A673 (cell line): ENCODE results near the gene MAPRE3. TPM values are rescaled to one million over a fixed set of nuclear protein-coding genes. Genes with fewer than 3 reads are reported as not detected.
A peak's percentile ranks its signal among the peaks of the same experiment; 100 is the strongest.

Experiments
- BruUV-seq: library from RNA; stranded (reverse); fragments of 400-500 nt; replicated peaks from 2 replicates; lab custom pipeline; 2021; lab: Mats Ljungman, UMichigan
- CTCF ChIA-PET: fragments of 300-600 bp; sonication (Branson Sonifier 250); formaldehyde crosslinking; loops from one replicate; lab custom pipeline; 2022; ENCODE audit warnings: antibody characterized with exemption; lab: Charles Lee
- POLR2A ChIA-PET: fragments of 300-600 bp; sonication (Branson Sonifier 250); formaldehyde crosslinking; loops from one replicate; lab custom pipeline; 2022; ENCODE audit warnings: antibody characterized with exemption; ENCODE audit not compliant: low non-redundant PET; lab: Charles Lee
- DNase-seq: peaks from one replicate; pipeline ENCODE4 v3.0.0-alpha.2; 2015; ENCODE audit warnings: low spot score
- H3K27ac ChIP-seq: fragments of 200-600 bp; sonication (generic); 2 replicates; pipeline ENCODE4 v1.5.1; 2016; ENCODE audit warnings: mixed run types, low read depth, mild to moderate bottlenecking, mixed read lengths, antibody characterized with exemption, low read length; ENCODE audit not compliant: poor library complexity, severe bottlenecking
- H3K27me3 ChIP-seq: fragments of 200-600 bp; sonication (generic); replicated peaks from 2 replicates; pipeline ENCODE4 v1.6.1; 2017; ENCODE audit warnings: mixed run types, low read depth, mild to moderate bottlenecking, mixed read lengths, antibody characterized with exemption, low read length; ENCODE audit not compliant: insufficient read depth, poor library complexity
- H3K36me3 ChIP-seq: fragments of 200-600 bp; sonication (generic); 2 replicates; pipeline ENCODE4 v1.6.1; 2016; ENCODE audit warnings: mixed run types, mild to moderate bottlenecking, mixed read lengths, antibody characterized with exemption, low read length; ENCODE audit not compliant: insufficient read depth, poor library complexity, severe bottlenecking
- H3K4me1 ChIP-seq: fragments of 200-600 bp; sonication (generic); 2 replicates; pipeline ENCODE4 v1.6.1; 2017; ENCODE audit warnings: mixed run types, mild to moderate bottlenecking, mixed read lengths, antibody characterized with exemption, low read length; ENCODE audit not compliant: insufficient read depth, poor library complexity, severe bottlenecking
- H3K4me3 ChIP-seq: fragments of 200-600 bp; sonication (generic); 2 replicates; pipeline ENCODE4 v1.5.1; 2016; ENCODE audit warnings: low read depth, mixed run types, mild to moderate bottlenecking, mixed read lengths, low read length; ENCODE audit not compliant: poor library complexity, severe bottlenecking
- H3K9me3 ChIP-seq: fragments of 200-600 bp; sonication (generic); 2 replicates; pipeline ENCODE4 v1.6.1; 2016; ENCODE audit warnings: mixed run types, low read depth, mild to moderate bottlenecking, mixed read lengths, antibody characterized with exemption, low read length; ENCODE audit not compliant: poor library complexity, severe bottlenecking
- EZH2 ChIP-seq: fragments of 200-600 bp; sonication (generic); IDR thresholded peaks from 2 replicates; pipeline ENCODE4 v1.6.1; 2017; ENCODE audit warnings: borderline replicate concordance, low read depth, mild to moderate bottlenecking, mixed read lengths, antibody characterized with exemption, low read length; ENCODE audit not compliant: poor library complexity, severe bottlenecking
- intact Hi-C: fragments of 100-400 bp; cut with micrococcal nuclease; formaldehyde crosslinking; loops from one replicate; pipeline ENCODE4 v1.10.0; 2022; ENCODE audit not compliant: unreplicated experiment
- total RNA-seq: library from RNA; stranded (reverse); gene quantifications from 2 replicates; pipeline ENCODE4 v1.2.3, GENCODE V29; 2021
- TF ChIP-seq, protein P1 (sequence below): fragments of 300-800, 200-600 bp; sonication (generic); conservative IDR thresholded peaks from 2 replicates; pipeline ENCODE4 v1.5.1; 2017; ENCODE audit warnings: low read depth, mild to moderate bottlenecking, antibody characterized with exemption, low read length, moderate library complexity, mixed read lengths

MAPRE3 gene
- total RNA-seq, 1 experiment from 2014 or later = 8.4 TPM

- no peak for DNase-seq
- H3K27me3 ChIP-seq = no peaks in the 10 kb centered on the region
- intact Hi-C loops = no loop called here
- no peaks in the 10 kb centered on the region for H3K36me3 ChIP-seq
- CTCF ChIA-PET = no interaction called here
- H3K9me3 ChIP-seq = no peaks in the 10 kb centered on the region
- BruUV-seq = no TSS peak
- H3K4me1 ChIP-seq = peaks cover 4% of the 10 kb centered on the region
- H3K4me3 ChIP-seq = no peak overlapping the region
- POLR2A ChIA-PET = no interaction called here
- TF ChIP-seq, protein P1, sequence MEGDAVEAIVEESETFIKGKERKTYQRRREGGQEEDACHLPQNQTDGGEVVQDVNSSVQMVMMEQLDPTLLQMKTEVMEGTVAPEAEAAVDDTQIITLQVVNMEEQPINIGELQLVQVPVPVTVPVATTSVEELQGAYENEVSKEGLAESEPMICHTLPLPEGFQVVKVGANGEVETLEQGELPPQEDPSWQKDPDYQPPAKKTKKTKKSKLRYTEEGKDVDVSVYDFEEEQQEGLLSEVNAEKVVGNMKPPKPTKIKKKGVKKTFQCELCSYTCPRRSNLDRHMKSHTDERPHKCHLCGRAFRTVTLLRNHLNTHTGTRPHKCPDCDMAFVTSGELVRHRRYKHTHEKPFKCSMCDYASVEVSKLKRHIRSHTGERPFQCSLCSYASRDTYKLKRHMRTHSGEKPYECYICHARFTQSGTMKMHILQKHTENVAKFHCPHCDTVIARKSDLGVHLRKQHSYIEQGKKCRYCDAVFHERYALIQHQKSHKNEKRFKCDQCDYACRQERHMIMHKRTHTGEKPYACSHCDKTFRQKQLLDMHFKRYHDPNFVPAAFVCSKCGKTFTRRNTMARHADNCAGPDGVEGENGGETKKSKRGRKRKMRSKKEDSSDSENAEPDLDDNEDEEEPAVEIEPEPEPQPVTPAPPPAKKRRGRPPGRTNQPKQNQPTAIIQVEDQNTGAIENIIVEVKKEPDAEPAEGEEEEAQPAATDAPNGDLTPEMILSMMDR = no peak
- no peak for TF ChIP-seq EZH2
- no peak overlapping the region for H3K27ac ChIP-seq
Observed at GRCh38 chr2:26979741-26980140, 9.3 kb downstream of the MAPRE3 start.

- ChIA-PET CTCF (no interaction called here), POLR2A (no interaction called here)
- Histone ChIP-seq H3K27ac (no peak overlapping the region), H3K36me3 (no peaks in the 10 kb centered on the region), H3K9me3 (no peaks in the 10 kb centered on the region), H3K4me3 (no peak overlapping the region), H3K4me1 (peaks cover 4% of the 10 kb centered on the region), H3K27me3 (no peaks in the 10 kb centered on the region)
- intact Hi-C loops = no loop called here
- TF ChIP-seq, protein P1 = no peak
- TF ChIP-seq EZH2 = no peak
- no TSS peak for BruUV-seq
- no peak for DNase-seq
Observed at GRCh38 chr2:26980971-26981370, 10.5 kb downstream of the MAPRE3 start.

DNA sequence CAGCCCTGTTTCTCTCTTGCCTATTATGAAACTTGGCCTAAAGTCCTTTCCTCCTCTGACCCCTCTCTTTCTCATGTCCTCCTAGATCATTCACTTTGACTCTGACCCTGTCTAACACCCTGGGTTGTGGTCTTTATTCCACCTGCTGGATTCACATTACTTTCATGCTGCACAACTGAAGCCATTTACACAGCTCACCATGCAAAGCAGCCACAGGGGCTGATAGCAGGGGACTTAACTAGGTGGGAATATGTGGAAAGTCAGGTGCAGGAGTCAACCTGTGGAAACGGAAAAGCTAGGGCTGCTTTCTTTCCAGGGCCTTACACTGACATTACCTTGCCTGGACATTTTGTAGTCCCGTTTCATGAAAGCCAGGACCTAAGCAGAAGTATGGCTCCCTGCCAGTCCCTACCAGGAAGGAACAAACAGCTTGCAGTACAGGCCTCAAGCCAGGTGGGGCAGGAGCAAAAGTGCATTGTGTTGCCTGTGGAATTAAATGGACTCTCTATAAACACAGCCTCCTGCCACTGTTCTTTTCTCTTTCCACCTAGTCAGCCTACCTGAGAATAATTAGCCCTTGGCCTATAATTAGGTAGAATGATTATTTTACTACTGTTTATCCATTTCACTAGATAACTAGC, 11.8 kb downstream of the MAPRE3 start:
- TF ChIP-seq, protein P1 = 0 out of 2 replicates have a peak, but pooled peaks have one; percentile 15
- TF ChIP-seq EZH2 = no peak
- Histone ChIP-seq H3K36me3 (no peaks in the 10 kb centered on the region), H3K9me3 (no peaks in the 10 kb centered on the region), H3K4me3 (no peak overlapping the region), H3K27me3 (no peaks in the 10 kb centered on the region), H3K4me1 (peaks cover 1% of the 10 kb centered on the region), H3K27ac (no peak overlapping the region)
- DNase-seq = no peak
- ChIA-PET POLR2A (interaction anchor here (0.7 kb wide), 1 partner anchor 27 kb away, joined by 3 read pairs; no protein-coding TSS in a partner anchor), CTCF (interaction anchor here (0.6 kb wide), 1 partner anchor 20 kb away, joined by 3 read pairs; no protein-coding TSS in a partner anchor)
- BruUV-seq = no TSS peak
- intact Hi-C loops = no loop called here
